SU-DHL-6 (cell line): ENCODE measurements around the gene WDR86.

Experiments
- H2AFZ ChIP-seq: fragments of 200-600 bp; sonication (generic); 2 replicates; pipeline ENCODE4 v1.6.1; 2014; ENCODE audit warnings: low read depth, mild to moderate bottlenecking, moderate library complexity, mixed read lengths, antibody characterized with exemption, low read length; ENCODE audit not compliant: severe bottlenecking
- H3F3A ChIP-seq: fragments of 200-600 bp; shearing (Covaris generic); 2 replicates; pipeline ENCODE4 v1.6.0; 2016; ENCODE audit warnings: antibody characterized with exemption, mild to moderate bottlenecking; ENCODE audit not compliant: insufficient read depth
- H3K27ac ChIP-seq: fragments of 200-600 bp; sonication (generic); 2 replicates; pipeline ENCODE4 v1.5.1; 2016; ENCODE audit warnings: low read depth, mild to moderate bottlenecking, low read length, moderate library complexity, mixed read lengths
- H3K27me3 ChIP-seq: fragments of 200-600 bp; sonication (generic), shearing (Covaris generic); 2 replicates; pipeline ENCODE4 v1.6.0; 2014; ENCODE audit warnings: mild to moderate bottlenecking, low read length
- H3K36me3 ChIP-seq: fragments of 200-600 bp; sonication (generic); 2 replicates; pipeline ENCODE4 v1.6.1; 2014; ENCODE audit warnings: mild to moderate bottlenecking, low read length, mixed read lengths
- H3K4me2 ChIP-seq: fragments of 300-600, 200-600 bp; shearing (Covaris generic), sonication (generic); 2 replicates; pipeline ENCODE4 v1.6.0; 2014; ENCODE audit warnings: low read length, low read depth, mild to moderate bottlenecking; ENCODE audit not compliant: poor library complexity, severe bottlenecking
- H3K4me3 ChIP-seq: fragments of 200-600 bp; sonication (generic); 2 replicates; pipeline ENCODE4 v1.5.1; 2014; ENCODE audit warnings: antibody characterized with exemption, low read length, mild to moderate bottlenecking, mixed read lengths; ENCODE audit not compliant: insufficient read depth, poor library complexity, severe bottlenecking
- H3K79me2 ChIP-seq: fragments of 200-600 bp; sonication (generic); 2 replicates; pipeline ENCODE4 v1.6.1; 2014; ENCODE audit warnings: mild to moderate bottlenecking, low read length, moderate library complexity; ENCODE audit not compliant: insufficient read depth
- H3K9ac ChIP-seq: fragments of 200-600 bp; sonication (generic); 2 replicates; pipeline ENCODE4 v1.7.0; 2014; ENCODE audit warnings: mild to moderate bottlenecking, low read length
- H3K9me2 ChIP-seq: fragments of 200-600 bp; sonication (generic); replicated peaks from 2 replicates; pipeline ENCODE4 v1.6.1; 2014; ENCODE audit warnings: low read length; ENCODE audit not compliant: insufficient read depth
- H3K9me3 ChIP-seq: fragments of 200-600 bp; sonication (generic); 2 replicates; pipeline ENCODE4 v1.6.1; 2014; ENCODE audit warnings: low read length, mixed read lengths; ENCODE audit not compliant: insufficient read depth
- H4K20me1 ChIP-seq: fragments of 200-600 bp; sonication (generic); 2 replicates; pipeline ENCODE4 v1.6.1; 2014; ENCODE audit warnings: low read depth, mild to moderate bottlenecking, antibody characterized with exemption, low read length, moderate library complexity, mixed read lengths
- CTCF ChIP-seq: fragments of 200-600 bp; sonication (generic); IDR thresholded peaks from one replicate; pipeline ENCODE4 v1.5.1; 2017; ENCODE audit warnings: antibody characterized with exemption, mild to moderate bottlenecking, low read length, moderate library complexity; ENCODE audit not compliant: insufficient read depth, poor library complexity, severe bottlenecking
- EZH2phosphoT487 ChIP-seq: fragments of 200-600 bp; sonication (generic), shearing (Covaris generic); conservative IDR thresholded peaks from 2 replicates; pipeline ENCODE4 v1.6.1; 2018; ENCODE audit warnings: mild to moderate bottlenecking, antibody characterized with exemption, low read length, moderate library complexity, mixed read lengths

WDR86 gene

GRCh38 chr7:151368136-151368571 is 41.7 kb downstream of the WDR86 start:
- Histone ChIP-seq H3K27ac (no peak overlapping the region), H3K36me3 (no peaks in the 10 kb centered on the region; the same call in 1 of the 2 replicates), H2AFZ (no peak overlapping the region), H3K9ac (no peak overlapping the region), H3K79me2 (no peaks in the 10 kb centered on the region), H3K27me3 (no peaks in the 10 kb centered on the region), H3K4me2 (no peak overlapping the region), H3F3A (0 out of 2 replicates have a peak, but pooled peaks cover 3% of the 10 kb centered on the region), H3K9me3 (no peaks in the 10 kb centered on the region), H3K4me3 (no peak overlapping the region), H3K9me2 (no peaks in the 10 kb centered on the region), H4K20me1 (no peaks in the 10 kb centered on the region)
- TF ChIP-seq EZH2phosphoT487 (no peak), CTCF (peak; percentile 85)

- no peak for TF ChIP-seq CTCF
- no peak for TF ChIP-seq EZH2phosphoT487
- Histone ChIP-seq H3K79me2 (no peaks in the 10 kb centered on the region), H3K36me3 (no peaks in the 10 kb centered on the region; the same call in 1 of the 2 replicates), H3F3A (0 out of 2 replicates have a peak, but pooled peaks cover 3% of the 10 kb centered on the region), H3K9ac (no peak overlapping the region), H3K27ac (no peak overlapping the region), H3K9me2 (no peaks in the 10 kb centered on the region), H2AFZ (no peak overlapping the region), H3K27me3 (no peaks in the 10 kb centered on the region), H4K20me1 (no peaks in the 10 kb centered on the region), H3K9me3 (no peaks in the 10 kb centered on the region), H3K4me3 (no peak overlapping the region), H3K4me2 (no peak overlapping the region)
These were observed 42.6 kb downstream of the WDR86 start for GRCh38 chr7:151367284-151367683.

- no peaks in the 10 kb centered on the region for H3K9me2 ChIP-seq
- H4K20me1 ChIP-seq, result no peaks in the 10 kb centered on the region
- H3K36me3 ChIP-seq, result peaks cover 3% of the 10 kb centered on the region
- no peaks in the 10 kb centered on the region for H3K79me2 ChIP-seq
- no peak overlapping the region for H3K27ac ChIP-seq
- H3F3A ChIP-seq, result 0 out of 2 replicates have a peak, but pooled peaks cover 3% of the 10 kb centered on the region
- no peak overlapping the region for H3K9ac ChIP-seq
- no peaks in the 10 kb centered on the region for H3K27me3 ChIP-seq
- no peak overlapping the region for H3K4me2 ChIP-seq
- H2AFZ ChIP-seq, result no peak overlapping the region
- no peaks in the 10 kb centered on the region for H3K9me3 ChIP-seq
- TF ChIP-seq EZH2phosphoT487 (no peak), CTCF (no peak)
- no peak overlapping the region for H3K4me3 ChIP-seq
These were observed 43.0 kb downstream of the WDR86 start for GRCh38 chr7:151366880-151367222.
